DMS114 treated with DMSO at 0.1 percent for 48 hours (cell line): Measurements from ENCODE around the gene MGRN1.
A peak's percentile ranks its signal among the peaks of the same experiment; 100 is the strongest.

ENCODE experiments used
- DNase-seq: peaks from one replicate; lab custom pipeline; 2025; ENCODE audit not compliant: unreplicated experiment; lab: John Stamatoyannopoulos, UW

The MGRN1 gene

GRCh38 chr16:4603624-4604170 is 20.9 kb upstream of the MGRN1 start:
- no peak for DNase-seq

GRCh38 chr16:4604401-4604800 is 20.2 kb upstream of the MGRN1 start:
- DNase-seq = no peak

DNA sequence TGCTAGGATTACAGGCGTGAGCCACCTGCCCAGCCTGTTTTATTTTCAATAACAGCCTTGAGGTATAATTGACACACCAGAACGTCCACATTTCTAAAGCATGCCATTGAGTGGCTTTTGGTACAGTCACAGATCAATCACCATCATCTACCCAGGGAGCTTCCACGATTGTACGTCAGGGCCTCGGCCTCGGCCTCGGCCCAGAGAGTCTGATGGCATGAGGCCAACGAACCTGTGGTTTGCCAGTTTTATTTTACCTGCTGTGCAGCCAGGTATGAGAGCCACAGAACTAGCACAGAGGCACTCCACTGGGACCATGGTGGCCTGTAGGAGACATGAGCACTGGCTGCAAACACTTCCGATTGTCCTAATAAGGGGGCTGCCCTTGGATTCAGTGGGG is 18.3 kb upstream of the MGRN1 start:
- no peak for DNase-seq

DNA sequence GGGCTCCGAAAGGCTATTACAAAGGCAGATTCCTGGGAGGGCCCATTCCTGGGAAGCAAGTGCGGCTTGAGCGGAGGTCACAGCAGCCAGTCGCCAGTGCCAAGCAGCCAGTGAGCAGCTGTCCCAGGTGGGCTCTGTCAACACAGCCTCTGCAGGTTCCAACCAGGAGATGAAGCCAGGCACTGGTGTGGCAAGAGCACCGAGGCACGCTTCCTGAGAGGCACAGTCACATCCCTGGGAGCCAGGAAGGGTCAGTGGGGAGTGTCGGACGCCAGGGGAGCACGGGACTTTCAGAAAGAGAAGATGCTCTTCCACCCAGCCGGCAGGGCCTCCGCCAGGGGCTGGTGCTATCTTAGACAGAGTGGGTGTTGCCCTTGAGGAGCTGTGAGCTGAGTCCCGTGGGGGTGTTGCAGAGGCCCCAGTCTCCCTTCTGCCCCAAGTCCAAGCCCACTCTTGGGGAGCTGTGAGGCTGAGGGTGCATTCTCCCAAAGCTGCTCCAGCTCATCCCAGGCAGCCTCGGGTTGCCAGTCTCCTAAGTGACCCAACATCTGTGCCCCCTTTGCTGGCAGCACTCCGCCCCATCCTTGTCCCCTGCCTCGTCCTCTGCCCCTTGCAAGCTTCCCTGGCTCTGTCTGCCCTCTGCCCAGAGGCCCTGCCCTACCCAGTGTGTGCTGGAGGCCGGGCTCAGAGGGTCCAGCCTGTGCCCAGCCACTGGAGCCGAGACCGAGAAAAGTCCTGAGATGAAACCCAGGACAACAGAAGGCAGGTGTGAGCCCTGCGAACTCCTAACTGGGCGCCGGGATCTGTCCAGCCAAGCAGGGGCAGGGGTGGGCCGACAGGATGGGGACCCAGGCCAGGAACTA is 16.6 kb upstream of the MGRN1 start:
- DNase-seq = no peak

GRCh38 chr16:4608704-4608980 is 16.0 kb upstream of the MGRN1 start:
- DNase-seq = no peak

GRCh38 chr16:4609200-4610010 is 15.2 kb upstream of the MGRN1 start:
- DNase-seq = no peak

- no peak for DNase-seq
These were observed 14.3 kb upstream of the MGRN1 start for GRCh38 chr16:4610011-4611005.

GRCh38 chr16:4611337-4612021 is 13.1 kb upstream of the MGRN1 start:
- DNase-seq = no peak

- no peak for DNase-seq
These were observed 12.1 kb upstream of the MGRN1 start for GRCh38 chr16:4612474-4612931.

- DNase-seq = no peak
These were observed 11.5 kb upstream of the MGRN1 start for GRCh38 chr16:4612977-4613635.

- DNase-seq = no peak
These were observed 10.7 kb upstream of the MGRN1 start for GRCh38 chr16:4613636-4614570.

DNA sequence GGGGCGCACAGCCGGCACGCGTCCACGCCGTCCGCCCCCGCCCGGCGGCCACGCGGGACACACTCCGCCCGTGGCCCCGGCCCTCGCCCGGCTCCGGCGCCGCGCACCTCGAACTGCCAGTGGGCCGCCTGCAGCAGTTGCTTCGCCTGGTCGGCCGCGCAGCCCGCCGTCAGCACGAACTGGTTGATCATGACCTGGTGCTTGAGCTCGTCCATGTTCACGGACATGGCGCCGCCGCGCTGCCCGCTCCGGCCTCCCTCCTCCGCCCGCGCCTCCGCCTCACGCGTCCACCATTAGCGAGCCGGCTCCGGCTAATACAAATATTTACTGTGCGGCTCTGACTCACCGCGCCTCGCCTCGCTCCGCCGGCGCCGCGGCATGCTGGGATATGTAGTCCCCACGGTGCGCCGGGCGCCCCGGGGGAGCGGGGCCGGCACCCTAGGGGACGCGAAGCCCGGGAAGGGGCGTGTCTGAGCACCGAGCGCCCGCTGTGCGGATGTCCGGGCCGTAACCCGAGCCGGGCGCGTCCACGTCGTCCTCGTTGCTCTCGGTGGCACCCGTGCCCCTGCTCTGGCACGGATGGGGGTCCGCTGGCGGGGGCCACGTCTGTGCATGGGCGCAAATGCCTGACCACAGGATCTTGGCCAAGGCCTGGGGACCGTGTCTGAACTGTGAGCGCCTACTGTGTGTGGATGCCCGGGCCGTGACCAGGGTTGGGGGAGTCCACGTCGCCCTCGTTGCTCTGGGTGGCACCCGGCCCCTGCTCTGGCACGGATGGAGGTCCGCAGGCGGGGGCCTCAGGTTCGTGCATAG is 9.8 kb upstream of the MGRN1 start, which contains the start of gene UBALD1:
Gene UBALD1, minus strand, starts transcription at position 318 of the 813 bp plus-strand sequence. Its CDS starts 91 bp downstream, at position 227.
- DNase-seq = peak; percentile 48

- no peak for DNase-seq
These were observed 9.1 kb upstream of the MGRN1 start for GRCh38 chr16:4615384-4616046.

- DNase-seq = peak; percentile 97
These were observed 8.4 kb upstream of the MGRN1 start for GRCh38 chr16:4616047-4616811.

- DNase-seq = no peak
These were observed 6.7 kb upstream of the MGRN1 start for GRCh38 chr16:4617880-4618279.

- DNase-seq = no peak
These were observed 5.8 kb upstream of the MGRN1 start for GRCh38 chr16:4618645-4619418.
